Measurements from ENCODE around the gene XPA.

- TF ChIP-seq CTCF (conservative IDR thresholded peaks at IDR 0.05; ENCODE audit: low read length) = no peak
- no peak for TF ChIP-seq EZH2phosphoT487 (IDR thresholded peaks at IDR 0.05; ENCODE audit: borderline replicate concordance)
These were observed 941 bp downstream of the XPA start for GRCh38 chr9:97695995-97696802.

Data from Loucy (cell line).